Measurements from ENCODE around the gene FRMD3. TPM values are rescaled to one million over a fixed set of nuclear protein-coding genes. Genes with fewer than 3 reads are reported as not detected.

Gene FRMD3
- total and polyA plus RNA-seq, 3 experiments from 2014 or later: 0.35 to 0.68 (median 0.62) TPM

DNA sequence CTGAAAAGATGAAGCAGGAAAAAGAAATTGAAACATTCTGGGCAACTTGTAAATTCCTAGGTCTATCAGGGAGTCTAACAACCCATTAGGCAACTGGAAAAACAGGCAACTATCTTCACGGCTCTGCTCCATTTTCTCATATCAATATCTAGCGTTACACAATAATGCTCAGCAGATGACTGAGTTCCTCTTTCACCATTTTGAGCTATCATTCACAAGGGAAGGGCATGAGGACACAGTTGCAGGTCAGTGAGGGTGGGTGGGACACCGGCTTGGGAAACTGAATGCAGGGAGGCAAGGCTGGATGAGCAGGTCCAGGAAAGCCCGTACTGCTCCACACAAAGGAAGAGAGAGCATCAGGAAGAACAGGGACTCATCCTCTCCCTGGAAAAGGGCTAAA lies 67.0 kb downstream of the FRMD3 start:
- ChIA-PET POLR2A (no interaction called here), CTCF (interaction anchor here (1.0 kb wide), 1 partner anchor 11 kb away, joined by 3 read pairs; no protein-coding TSS in a partner anchor)
- DNase-seq: no peak
- Mint-ChIP-seq H3K36me3 (peaks cover 0 to 4% (median 0%) of the 10 kb centered on the region in 3 donors), H3K4me3 (peak overlapping the region in 1 of 7 donors; percentile 52), H3K27me3 (peaks cover 0 to 4% of the 10 kb centered on the region in 2 donors), H3K4me1 (peaks cover 16 to 19% (median 17%) of the 10 kb centered on the region in 3 donors), H3K27ac (no peak overlapping the region), H3K9me3 (peaks cover 0 to under 1% (median 0%) of the 10 kb centered on the region in 5 donors)
- H3K36me3 ChIP-seq (ENCODE audit: insufficient read depth, low read length): no peaks in the 10 kb centered on the region
- H3K27me3 ChIP-seq (ENCODE audit: insufficient read depth, low read length, poor library complexity, severe bottlenecking): no peaks in the 10 kb centered on the region
- H3K9me3 ChIP-seq (ENCODE audit: low read length): no peaks in the 10 kb centered on the region
- H3K4me3 ChIP-seq (ENCODE audit: low read length): no peak overlapping the region
- H3K4me1 ChIP-seq (ENCODE audit: insufficient read depth, low read length): no peaks in the 10 kb centered on the region
- H3K27ac ChIP-seq (ENCODE audit: low read depth, low read length): no peak overlapping the region

DNA sequence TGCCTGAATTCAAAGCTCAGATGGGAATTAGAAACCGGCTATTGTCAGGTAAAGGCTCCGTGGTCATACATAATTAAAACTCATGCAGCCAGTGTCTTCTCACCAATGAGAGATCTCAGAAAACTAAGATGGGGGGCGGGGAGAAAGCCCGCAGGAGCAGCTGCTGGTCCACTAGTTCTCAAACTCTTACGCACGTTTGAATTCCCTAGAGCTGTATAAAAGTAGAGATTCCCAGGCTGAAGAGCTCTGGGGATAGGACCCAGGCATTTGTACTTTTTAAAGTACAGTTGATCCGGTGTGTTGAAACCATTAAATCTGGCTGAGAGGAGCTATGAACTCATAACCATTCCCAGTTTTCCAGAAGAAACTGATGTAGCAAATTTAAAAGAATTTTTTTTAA lies 68.5 kb downstream of the FRMD3 start:
- H3K9me3 Mint-ChIP-seq: no peaks in the 10 kb centered on the region
- Histone ChIP-seq H3K9me3 (ENCODE audit: low read length) (no peaks in the 10 kb centered on the region), H3K27me3 (ENCODE audit: insufficient read depth, low read length, poor library complexity, severe bottlenecking) (no peaks in the 10 kb centered on the region), H3K4me3 (ENCODE audit: low read length) (no peak overlapping the region), H3K36me3 (ENCODE audit: insufficient read depth, low read length) (no peaks in the 10 kb centered on the region), H3K27ac (ENCODE audit: low read depth, low read length) (no peak overlapping the region), H3K4me1 (ENCODE audit: insufficient read depth, low read length) (no peaks in the 10 kb centered on the region)
- no peaks in the 10 kb centered on the region for H3K36me3 Mint-ChIP-seq
- H3K4me1 Mint-ChIP-seq: peaks cover 16 to 19% (median 17%) of the 10 kb centered on the region in 3 donors
- ChIA-PET POLR2A (no interaction called here), CTCF (no interaction called here)
- no peak overlapping the region for H3K27ac Mint-ChIP-seq
- peaks cover 0 to 4% of the 10 kb centered on the region in 2 donors for H3K27me3 Mint-ChIP-seq
- DNase-seq: no peak
- no peak overlapping the region for H3K4me3 Mint-ChIP-seq

- Histone ChIP-seq H3K27ac (ENCODE audit: low read depth, low read length) (no peak overlapping the region), H3K36me3 (ENCODE audit: insufficient read depth, low read length) (no peaks in the 10 kb centered on the region), H3K4me3 (ENCODE audit: low read length) (no peak overlapping the region), H3K9me3 (ENCODE audit: low read length) (no peaks in the 10 kb centered on the region), H3K27me3 (ENCODE audit: insufficient read depth, low read length, poor library complexity, severe bottlenecking) (no peaks in the 10 kb centered on the region), H3K4me1 (ENCODE audit: insufficient read depth, low read length) (no peaks in the 10 kb centered on the region)
- H3K4me3 Mint-ChIP-seq: no peak overlapping the region
- ChIA-PET POLR2A (no interaction called here), CTCF (no interaction called here)
- DNase-seq: no peak
- peaks cover 11% of the 10 kb centered on the region in 3 donors for H3K4me1 Mint-ChIP-seq
- no peaks in the 10 kb centered on the region for H3K9me3 Mint-ChIP-seq
- peaks cover 0 to 3% (median 0%) of the 10 kb centered on the region in 3 donors for H3K36me3 Mint-ChIP-seq
- H3K27me3 Mint-ChIP-seq: peaks cover 0 to 4% of the 10 kb centered on the region in 2 donors
- H3K27ac Mint-ChIP-seq: no peak overlapping the region
These were observed 69.4 kb downstream of the FRMD3 start for GRCh38 chr9:83468821-83469220.

GRCh38 chr9:83466877-83467276 lies 71.3 kb downstream of the FRMD3 start:
- Mint-ChIP-seq H3K9me3 (no peaks in the 10 kb centered on the region), H3K27me3 (peaks cover 0 to 4% of the 10 kb centered on the region in 2 donors), H3K4me3 (no peak overlapping the region), H3K27ac (no peak overlapping the region), H3K4me1 (no peaks in the 10 kb centered on the region), H3K36me3 (peaks cover 0 to 18% (median 3%) of the 10 kb centered on the region in 3 donors)
- Histone ChIP-seq H3K4me1 (ENCODE audit: insufficient read depth, low read length) (no peaks in the 10 kb centered on the region), H3K9me3 (ENCODE audit: low read length) (no peaks in the 10 kb centered on the region), H3K36me3 (ENCODE audit: insufficient read depth, low read length) (no peaks in the 10 kb centered on the region), H3K27me3 (ENCODE audit: insufficient read depth, low read length, poor library complexity, severe bottlenecking) (no peaks in the 10 kb centered on the region), H3K27ac (ENCODE audit: low read depth, low read length) (no peak overlapping the region), H3K4me3 (ENCODE audit: low read length) (no peak overlapping the region)
- ChIA-PET CTCF (no interaction called here), POLR2A (no interaction called here)
- no peak for DNase-seq

GRCh38 chr9:83466351-83466750 lies 71.8 kb downstream of the FRMD3 start:
- ChIA-PET POLR2A (no interaction called here), CTCF (no interaction called here)
- Mint-ChIP-seq H3K4me3 (no peak overlapping the region), H3K4me1 (no peaks in the 10 kb centered on the region), H3K36me3 (peaks cover under 1 to 19% (median 3%) of the 10 kb centered on the region in 3 donors), H3K9me3 (peaks cover 0 to under 1% (median under 1%) of the 10 kb centered on the region in 5 donors), H3K27me3 (peaks cover 0 to 4% of the 10 kb centered on the region in 2 donors), H3K27ac (no peak overlapping the region)
- Histone ChIP-seq H3K9me3 (ENCODE audit: low read length) (no peaks in the 10 kb centered on the region), H3K27ac (ENCODE audit: low read depth, low read length) (no peak overlapping the region), H3K4me1 (ENCODE audit: insufficient read depth, low read length) (no peaks in the 10 kb centered on the region), H3K27me3 (ENCODE audit: insufficient read depth, low read length, poor library complexity, severe bottlenecking) (no peaks in the 10 kb centered on the region), H3K36me3 (ENCODE audit: insufficient read depth, low read length) (no peaks in the 10 kb centered on the region), H3K4me3 (ENCODE audit: low read length) (no peak overlapping the region)
- no peak for DNase-seq

DNA sequence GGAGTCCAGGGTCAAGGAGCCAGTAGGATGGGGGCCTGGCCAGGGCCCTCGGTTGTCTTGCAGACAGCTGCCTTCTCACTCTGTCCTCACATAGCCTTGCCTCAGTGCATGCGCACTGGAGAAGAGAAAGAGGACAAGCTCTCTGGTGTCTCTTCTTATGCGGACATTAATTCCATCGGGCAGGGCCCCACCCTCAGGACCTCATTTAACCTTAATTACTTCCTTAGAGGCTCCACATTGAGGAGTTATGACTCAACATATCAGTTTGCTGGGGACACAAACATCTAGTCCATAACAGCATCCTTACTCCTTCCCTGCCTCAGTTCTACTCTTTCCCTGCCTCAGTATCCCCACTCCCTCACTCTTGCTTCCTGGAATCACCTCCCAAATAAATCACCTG lies 78.4 kb downstream of the FRMD3 start:
- no peaks in the 10 kb centered on the region for H3K9me3 ChIP-seq (ENCODE audit: low read length)
- H3K27me3 ChIP-seq (ENCODE audit: insufficient read depth, low read length, poor library complexity, severe bottlenecking): no peaks in the 10 kb centered on the region
- no peak overlapping the region for H3K27ac Mint-ChIP-seq
- CTCF ChIA-PET: interaction anchor here (1.3 kb wide), 1 partner anchor 11 kb away, joined by 3 read pairs; no protein-coding TSS in a partner anchor
- no peak for DNase-seq
- no peaks in the 10 kb centered on the region for H3K27me3 Mint-ChIP-seq
- H3K27ac ChIP-seq (ENCODE audit: low read depth, low read length): no peak overlapping the region
- H3K36me3 ChIP-seq (ENCODE audit: insufficient read depth, low read length): no peaks in the 10 kb centered on the region
- no peak overlapping the region for H3K4me3 ChIP-seq (ENCODE audit: low read length)
- H3K9me3 Mint-ChIP-seq: peaks cover 0 to 6% (median 2%) of the 10 kb centered on the region in 5 donors
- POLR2A ChIA-PET: no interaction called here
- H3K4me1 Mint-ChIP-seq: no peaks in the 10 kb centered on the region
- no peaks in the 10 kb centered on the region for H3K4me1 ChIP-seq (ENCODE audit: insufficient read depth, low read length)
- no peak overlapping the region for H3K4me3 Mint-ChIP-seq
- H3K36me3 Mint-ChIP-seq: peaks cover 2 to 26% (median 3%) of the 10 kb centered on the region in 3 donors

GRCh38 chr9:83458530-83458929 lies 79.7 kb downstream of the FRMD3 start:
- no peak for DNase-seq
- Mint-ChIP-seq H3K4me3 (no peak overlapping the region), H3K27ac (no peak overlapping the region), H3K27me3 (no peaks in the 10 kb centered on the region), H3K4me1 (no peaks in the 10 kb centered on the region), H3K9me3 (peaks cover 0 to 6% (median 2%) of the 10 kb centered on the region in 5 donors), H3K36me3 (peaks cover 2 to 20% (median 3%) of the 10 kb centered on the region in 3 donors)
- H3K27me3 ChIP-seq (ENCODE audit: insufficient read depth, low read length, poor library complexity, severe bottlenecking): no peaks in the 10 kb centered on the region
- H3K9me3 ChIP-seq (ENCODE audit: low read length): no peaks in the 10 kb centered on the region
- ChIA-PET POLR2A (no interaction called here), CTCF (no interaction called here)
- no peaks in the 10 kb centered on the region for H3K36me3 ChIP-seq (ENCODE audit: insufficient read depth, low read length)
- H3K27ac ChIP-seq (ENCODE audit: low read depth, low read length): no peak overlapping the region
- no peak overlapping the region for H3K4me3 ChIP-seq (ENCODE audit: low read length)
- H3K4me1 ChIP-seq (ENCODE audit: insufficient read depth, low read length): no peaks in the 10 kb centered on the region

GRCh38 chr9:83457005-83457404 lies 81.2 kb downstream of the FRMD3 start:
- Mint-ChIP-seq H3K9me3 (peaks cover 0 to 6% (median 2%) of the 10 kb centered on the region in 5 donors), H3K4me3 (no peak overlapping the region), H3K27me3 (no peaks in the 10 kb centered on the region), H3K4me1 (no peaks in the 10 kb centered on the region), H3K36me3 (peaks cover 0 to 8% (median 2%) of the 10 kb centered on the region in 3 donors), H3K27ac (no peak overlapping the region)
- no peaks in the 10 kb centered on the region for H3K9me3 ChIP-seq (ENCODE audit: low read length)
- H3K36me3 ChIP-seq (ENCODE audit: insufficient read depth, low read length): no peaks in the 10 kb centered on the region
- no peak overlapping the region for H3K4me3 ChIP-seq (ENCODE audit: low read length)
- CTCF ChIA-PET: no interaction called here
- DNase-seq: no peak
- H3K27ac ChIP-seq (ENCODE audit: low read depth, low read length): no peak overlapping the region
- H3K4me1 ChIP-seq (ENCODE audit: insufficient read depth, low read length): no peaks in the 10 kb centered on the region
- no peaks in the 10 kb centered on the region for H3K27me3 ChIP-seq (ENCODE audit: insufficient read depth, low read length, poor library complexity, severe bottlenecking)
- POLR2A ChIA-PET: no interaction called here

Data from CD8-positive, alpha-beta memory T cell (primary cell).